Measurements from ENCODE around the gene MCC. TPM values are rescaled to one million over a fixed set of nuclear protein-coding genes. Genes with fewer than 3 reads are reported as not detected.

The MCC gene
- total RNA-seq, 1 donor from 2014 or later = 26.9 TPM

- Mint-ChIP-seq H3K27me3 (ENCODE audit: low read depth, unreplicated experiment) (no peaks in the 10 kb centered on the region), H3K36me3 (ENCODE audit: low read depth, unreplicated experiment) (peaks cover 3% of the 10 kb centered on the region), H3K4me3 (ENCODE audit: unreplicated experiment) (no peak overlapping the region), H3K9me3 (ENCODE audit: unreplicated experiment) (no peaks in the 10 kb centered on the region), H3K4me1 (ENCODE audit: low read depth, unreplicated experiment) (peaks cover 52% of the 10 kb centered on the region), H3K27ac (ENCODE audit: unreplicated experiment) (no peak overlapping the region)
- no peak for TF ChIP-seq CTCF (IDR thresholded peaks at IDR 0.05; ENCODE audit: insufficient read depth, low read depth, low read length)
- TF ChIP-seq EZH2 (IDR thresholded peaks at IDR 0.05; ENCODE audit: insufficient read depth, low read length) = no peak
- Histone ChIP-seq H3K9me3 (ENCODE audit: insufficient read depth, low read depth, low read length) (no peaks in the 10 kb centered on the region), H3K9ac (ENCODE audit: low read length) (no peak overlapping the region), H3K4me2 (ENCODE audit: low read length) (peak overlapping the region; percentile 11), H3K4me3 (ENCODE audit: insufficient read depth, low read depth, low read length) (no peak overlapping the region), H4K20me1 (ENCODE audit: insufficient read depth, low read length) (peaks cover 14% of the 10 kb centered on the region), H3K36me3 (ENCODE audit: insufficient read depth, low read length) (no peaks in the 10 kb centered on the region), H3K4me1 (ENCODE audit: insufficient read depth, low read length) (peaks cover 18% of the 10 kb centered on the region), H3K79me2 (ENCODE audit: insufficient read depth, low read length) (peaks cover 11% of the 10 kb centered on the region), H2AFZ (ENCODE audit: low read depth, low read length) (no peak overlapping the region), H3K27me3 (ENCODE audit: insufficient read depth, low read length) (no peaks in the 10 kb centered on the region), H3K27ac (ENCODE audit: low read depth, low read length) (no peak overlapping the region)
- DNase-seq (ENCODE audit: low read depth) (no peak), FAIRE-seq (no peak)
Observed at GRCh38 chr5:113218906-113219517, 269.2 kb downstream of the MCC start.

- H4K20me1 ChIP-seq (ENCODE audit: insufficient read depth, low read length) = peaks cover 22% of the 10 kb centered on the region
- no peak overlapping the region for H3K4me3 ChIP-seq (ENCODE audit: insufficient read depth, low read depth, low read length)
- no peak for TF ChIP-seq EZH2 (IDR thresholded peaks at IDR 0.05; ENCODE audit: insufficient read depth, low read length)
- no peak for TF ChIP-seq CTCF (IDR thresholded peaks at IDR 0.05; ENCODE audit: insufficient read depth, low read depth, low read length)
- H3K27me3 ChIP-seq (ENCODE audit: insufficient read depth, low read length) = no peaks in the 10 kb centered on the region
- no peak overlapping the region for H3K27ac Mint-ChIP-seq (ENCODE audit: unreplicated experiment)
- no peak overlapping the region for H2AFZ ChIP-seq (ENCODE audit: low read depth, low read length)
- H3K79me2 ChIP-seq (ENCODE audit: insufficient read depth, low read length) = peaks cover 11% of the 10 kb centered on the region
- H3K36me3 ChIP-seq (ENCODE audit: insufficient read depth, low read length) = no peaks in the 10 kb centered on the region
- no peaks in the 10 kb centered on the region for H3K9me3 Mint-ChIP-seq (ENCODE audit: unreplicated experiment)
- peaks cover 44% of the 10 kb centered on the region for H3K4me1 Mint-ChIP-seq (ENCODE audit: low read depth, unreplicated experiment)
- H3K27ac ChIP-seq (ENCODE audit: low read depth, low read length) = no peak overlapping the region
- H3K9ac ChIP-seq (ENCODE audit: low read length) = no peak overlapping the region
- H3K4me1 ChIP-seq (ENCODE audit: insufficient read depth, low read length) = peaks cover 20% of the 10 kb centered on the region
- H3K4me2 ChIP-seq (ENCODE audit: low read length) = no peak overlapping the region
- FAIRE-seq = no peak
- DNase-seq (ENCODE audit: low read depth) = no peak
- peaks cover 3% of the 10 kb centered on the region for H3K36me3 Mint-ChIP-seq (ENCODE audit: low read depth, unreplicated experiment)
- H3K4me3 Mint-ChIP-seq (ENCODE audit: unreplicated experiment) = no peak overlapping the region
- H3K9me3 ChIP-seq (ENCODE audit: insufficient read depth, low read depth, low read length) = no peaks in the 10 kb centered on the region
- no peaks in the 10 kb centered on the region for H3K27me3 Mint-ChIP-seq (ENCODE audit: low read depth, unreplicated experiment)
Observed at GRCh38 chr5:113218200-113218599, 270.1 kb downstream of the MCC start.

- Histone ChIP-seq H2AFZ (ENCODE audit: low read depth, low read length) (no peak overlapping the region), H3K9ac (ENCODE audit: low read length) (no peak overlapping the region), H3K79me2 (ENCODE audit: insufficient read depth, low read length) (peaks cover 6% of the 10 kb centered on the region), H3K4me1 (ENCODE audit: insufficient read depth, low read length) (peaks cover 24% of the 10 kb centered on the region), H3K36me3 (ENCODE audit: insufficient read depth, low read length) (no peaks in the 10 kb centered on the region), H3K4me3 (ENCODE audit: insufficient read depth, low read depth, low read length) (no peak overlapping the region), H4K20me1 (ENCODE audit: insufficient read depth, low read length) (peaks cover 27% of the 10 kb centered on the region), H3K27me3 (ENCODE audit: insufficient read depth, low read length) (no peaks in the 10 kb centered on the region), H3K4me2 (ENCODE audit: low read length) (no peak overlapping the region), H3K27ac (ENCODE audit: low read depth, low read length) (no peak overlapping the region), H3K9me3 (ENCODE audit: insufficient read depth, low read depth, low read length) (no peaks in the 10 kb centered on the region)
- TF ChIP-seq CTCF (IDR thresholded peaks at IDR 0.05; ENCODE audit: insufficient read depth, low read depth, low read length) = no peak
- no peak for TF ChIP-seq EZH2 (IDR thresholded peaks at IDR 0.05; ENCODE audit: insufficient read depth, low read length)
- no peak for DNase-seq (ENCODE audit: low read depth)
- Mint-ChIP-seq H3K27me3 (ENCODE audit: low read depth, unreplicated experiment) (no peaks in the 10 kb centered on the region), H3K36me3 (ENCODE audit: low read depth, unreplicated experiment) (peaks cover 2% of the 10 kb centered on the region), H3K27ac (ENCODE audit: unreplicated experiment) (peak overlapping the region; percentile 8), H3K9me3 (ENCODE audit: unreplicated experiment) (no peaks in the 10 kb centered on the region), H3K4me3 (ENCODE audit: unreplicated experiment) (no peak overlapping the region), H3K4me1 (ENCODE audit: low read depth, unreplicated experiment) (peaks cover 42% of the 10 kb centered on the region)
- no peak for FAIRE-seq
Observed at GRCh38 chr5:113217619-113218184, 270.6 kb downstream of the MCC start.
